Endothelial cell of umbilical vein (primary cell): Measurements from ENCODE around the gene HEATR5A. TPM values are rescaled to one million over a fixed set of nuclear protein-coding genes. Genes with fewer than 3 reads are reported as not detected.

Source experiments
- BruUV-seq: library from RNA; stranded (reverse); fragments of 400-500 nt; replicated peaks from 2 replicates; lab custom pipeline; 2021; lab: Mats Ljungman, UMichigan
- CTCF ChIA-PET: fragments of 300-600, 350-600 bp; sonication (Branson Sonifier 250); formaldehyde crosslinking; loops from one replicate; lab custom pipeline; 2021; ENCODE audit warnings: antibody characterized with exemption, inconsistent platforms; lab: Charles Lee
- POLR2A ChIA-PET: fragments of 300-600, 350-600 bp; sonication (Branson Sonifier 250); formaldehyde crosslinking; loops from one replicate; lab custom pipeline; 2021; ENCODE audit warnings: antibody characterized with exemption, inconsistent platforms; lab: Charles Lee
- DNase-seq: peaks from one replicate; pipeline ENCODE4 v3.0.0-alpha.2; 2011; ENCODE audit warnings: low read depth, low spot score
- FAIRE-seq: peaks from 2 replicates; lab custom pipeline; 2011; peaks lifted over from hg19 to GRCh38; lab: Jason Lieb, UNC
- H2AFZ ChIP-seq: 2 replicates; pipeline ENCODE4 v1.6.0; 2012; ENCODE audit warnings: low read depth, low read length, control low read depth, inconsistent platforms
- H3K27ac ChIP-seq: 2 replicates; pipeline ENCODE4 v1.5.1; 2011; ENCODE audit warnings: low read depth, mild to moderate bottlenecking, control low read depth, low read length, moderate library complexity; ENCODE audit not compliant: insufficient read depth
- H3K27me3 ChIP-seq, 2 experiments: 2 replicates each; pipeline versions ENCODE4 v1.6.0 to v1.6.1; 2011; ENCODE audit warnings: low read length in 2 of 2, mixed read lengths in 1 of 2; ENCODE audit not compliant: control insufficient read depth in 2 of 2, insufficient read depth in 2 of 2
- H3K36me3 ChIP-seq, 2 experiments: 2 replicates in 1 of 2; 3 replicates in 1 of 2; pipeline ENCODE4 v1.5.1; 2011; ENCODE audit warnings: low read length in 2 of 2, mild to moderate bottlenecking in 1 of 2, moderate library complexity in 1 of 2; ENCODE audit not compliant: control insufficient read depth in 2 of 2, insufficient read depth in 2 of 2; ENCODE audit errors: extremely low read depth in 1 of 2
- H3K4me1 ChIP-seq: 3 replicates; pipeline ENCODE4 v1.5.1; 2011; ENCODE audit warnings: mild to moderate bottlenecking, low read length; ENCODE audit not compliant: control insufficient read depth, insufficient read depth; ENCODE audit errors: extremely low read depth
- H3K4me2 ChIP-seq: 2 replicates; pipeline ENCODE4 v1.6.1; 2011; ENCODE audit warnings: low read length, control low read depth, mixed read lengths; ENCODE audit not compliant: insufficient read depth
- H3K4me3 ChIP-seq, 3 experiments: fragments of 200-600 bp in 1 of 3; sonication (generic), shearing (Covaris generic) in 1 of 3; replicated peaks in 1 of 3; 2 replicates each; pipeline ENCODE4 v1.5.1; 2011 to 2016; ENCODE audit warnings: control low read depth in 3 of 3, low read length in 3 of 3, mild to moderate bottlenecking in 2 of 3, inconsistent platforms in 1 of 3, low read depth in 1 of 3, moderate library complexity in 1 of 3; ENCODE audit not compliant: insufficient read depth in 1 of 3
- H3K79me2 ChIP-seq: 2 replicates; pipeline ENCODE4 v1.6.0; 2012; ENCODE audit warnings: low read length, inconsistent platforms; ENCODE audit not compliant: control insufficient read depth, insufficient read depth
- H3K9ac ChIP-seq: replicated peaks from 2 replicates; pipeline ENCODE3; 2011; ENCODE audit warnings: low read length, control low read depth; ENCODE audit not compliant: insufficient read depth; ENCODE audit errors: extremely low read depth
- H3K9me1 ChIP-seq: replicated peaks from 3 replicates; pipeline ENCODE4 v1.6.0; 2011; ENCODE audit warnings: mild to moderate bottlenecking, low read length; ENCODE audit not compliant: control insufficient read depth, insufficient read depth; ENCODE audit errors: extremely low read depth
- H3K9me3 ChIP-seq: replicated peaks from 2 replicates; pipeline ENCODE4 v1.5.1; 2012; ENCODE audit warnings: low read length, inconsistent platforms; ENCODE audit not compliant: control insufficient read depth, insufficient read depth
- H4K20me1 ChIP-seq: replicated peaks from 2 replicates; pipeline ENCODE3; 2011; ENCODE audit warnings: mild to moderate bottlenecking, low read length; ENCODE audit not compliant: control insufficient read depth, insufficient read depth; ENCODE audit errors: extremely low read depth
- CTCF ChIP-seq, 2 donors: IDR thresholded peaks; 1 replicate in 1 of 2; 2 replicates in 1 of 2; pipeline ENCODE4 v1.5.1; 2011; ENCODE audit warnings: low read length in 2 of 2, mild to moderate bottlenecking in 2 of 2, moderate library complexity in 2 of 2, control low read depth in 1 of 2, inconsistent platforms in 1 of 2, low read depth in 1 of 2; ENCODE audit not compliant: insufficient read depth in 1 of 2; ENCODE audit errors: extremely low read depth in 1 of 2
- EZH2 ChIP-seq: IDR thresholded peaks from 2 replicates; pipeline ENCODE4 v1.6.1; 2012; ENCODE audit warnings: borderline replicate concordance, low read depth, mild to moderate bottlenecking, moderate library complexity, low read length, inconsistent platforms; ENCODE audit not compliant: severe bottlenecking
- FOS ChIP-seq: IDR thresholded peaks from 2 replicates; pipeline ENCODE4 v1.6.1; 2011; ENCODE audit warnings: mild to moderate bottlenecking, low read length, moderate library complexity, borderline replicate concordance; ENCODE audit not compliant: insufficient read depth
- GATA2 ChIP-seq: IDR thresholded peaks from 2 replicates; pipeline ENCODE4 v1.7.0; 2011; ENCODE audit warnings: low read depth, mild to moderate bottlenecking, moderate library complexity, mixed read lengths, low read length; ENCODE audit not compliant: insufficient read length, insufficient read depth
- JUN ChIP-seq: IDR thresholded peaks from 2 replicates; pipeline ENCODE4 v1.6.1; 2011; ENCODE audit warnings: borderline replicate concordance, low read depth; ENCODE audit not compliant: insufficient read length, insufficient read depth
- MAX ChIP-seq: IDR thresholded peaks from 2 replicates; pipeline ENCODE4 v1.6.1; 2011; ENCODE audit not compliant: insufficient read depth, insufficient read length
- MYC ChIP-seq: IDR thresholded peaks from one replicate; pipeline ENCODE4 v1.6.1; 2011; ENCODE audit warnings: mild to moderate bottlenecking, low read depth, low read length
- POLR2A ChIP-seq: IDR thresholded peaks from 2 replicates; pipeline ENCODE4 v1.6.1; 2012; ENCODE audit warnings: low read depth, mild to moderate bottlenecking, control low read depth, low read length
- POLR2AphosphoS5 ChIP-seq: IDR thresholded peaks from 2 replicates; pipeline ENCODE4 v1.6.1; 2012; ENCODE audit warnings: low read depth, mild to moderate bottlenecking, control low read depth, low read length, moderate library complexity; ENCODE audit not compliant: insufficient read depth
- dilution Hi-C: fragments of 300-500 bp; cut with MboI; formaldehyde crosslinking; loops from one replicate; pipeline ENCODE4 v1.15.0; 2019; ENCODE audit warnings: low sequenced_read_pairs; ENCODE audit not compliant: extremely low pct_ligation_motif_present
- intact Hi-C: fragments of 100-400 bp; cut with micrococcal nuclease; formaldehyde crosslinking; loops from one replicate; pipeline ENCODE4 v1.10.0; 2022
- polyA plus RNA-seq, 4 experiments: library from polyadenylated mRNA; depleted of rRNA in 3 of 4; stranded (reverse) in 3 of 4; unstranded in 1 of 4; fragments of >200 nt; gene quantifications; 2 replicates each; pipeline versions ENCODE4 v1.2.1 to v1.2.3, GENCODE V29; 2011 to 2012; ENCODE audit warnings: missing spikeins in 1 of 4
- total RNA-seq: library from RNA; stranded (reverse); gene quantifications from 2 replicates; pipeline ENCODE4 v1.2.3, GENCODE V29; 2021

HEATR5A gene
- total and polyA plus RNA-seq, 2 donors (not counting 3 experiments of a cell fraction or from before 2014, with no cell fraction given): 12.6 to 45.3 TPM

- dilution Hi-C loops (no loop called here), intact Hi-C loops (no loop called here)
- FAIRE-seq (no peak), DNase-seq (no peak)
- CTCF ChIA-PET: interaction anchor here (1.6 to 2.2 kb wide), 3 partner anchors 12 to 114 kb away, joined by 3 to 9 read pairs (median 3); partner anchors contain the start of gene HECTD1
- POLR2A ChIA-PET: no interaction called here
- Histone ChIP-seq H3K79me2 (no peaks in the 10 kb centered on the region), H3K27me3 (no peaks in the 10 kb centered on the region), H3K27ac (no peak overlapping the region), H3K4me1 (no peaks in the 10 kb centered on the region), H4K20me1 (no peaks in the 10 kb centered on the region), H3K9ac (no peak overlapping the region), H2AFZ (no peak overlapping the region), H3K9me1 (no peaks in the 10 kb centered on the region), H3K9me3 (no peaks in the 10 kb centered on the region), H3K4me2 (no peak overlapping the region), H3K36me3 (no peaks in the 10 kb centered on the region), H3K4me3 (no peak overlapping the region)
- no peak for TF ChIP-seq MAX
- TF ChIP-seq POLR2A: no peak
- no TSS peak for BruUV-seq
These were observed 99.2 kb downstream of the HEATR5A start for GRCh38 chr14:31320922-31321766.

- intact Hi-C loops: no loop called here
- Histone ChIP-seq H3K4me2 (no peak overlapping the region), H3K9me1 (no peaks in the 10 kb centered on the region), H3K27me3 (no peaks in the 10 kb centered on the region), H4K20me1 (no peaks in the 10 kb centered on the region), H3K27ac (no peak overlapping the region), H3K36me3 (peaks cover 0 to 2% of the 10 kb centered on the region in 2 experiments), H3K4me3 (no peak overlapping the region), H3K4me1 (no peaks in the 10 kb centered on the region), H3K9me3 (no peaks in the 10 kb centered on the region), H3K79me2 (no peaks in the 10 kb centered on the region), H2AFZ (no peak overlapping the region), H3K9ac (no peak overlapping the region)
- ChIA-PET POLR2A (no interaction called here), CTCF (interaction anchor here (1.8 to 2.2 kb wide), 2 partner anchors 13 to 113 kb away, joined by 3 to 9 read pairs; partner anchors contain the start of gene HECTD1)
- FAIRE-seq: no peak
- no peak for DNase-seq
- dilution Hi-C loops: no loop called here
- TF ChIP-seq MAX (no peak), CTCF (IDR thresholded peaks at IDR 0.05; ENCODE audit: extremely low read depth in 1 of 2, insufficient read depth in 1 of 2, low read depth in 1 of 2, low read length in 2 of 2) (no peak), JUN (no peak), MYC (no peak), POLR2A (no peak), GATA2 (no peak), POLR2AphosphoS5 (no peak), FOS (no peak), EZH2 (no peak)
- no TSS peak for BruUV-seq
These were observed 100.1 kb downstream of the HEATR5A start for GRCh38 chr14:31320216-31320615.
